PC-9 (cell line): ENCODE data around the gene IER3. TPM values are rescaled to one million over a fixed set of nuclear protein-coding genes. Genes with fewer than 3 reads are reported as not detected.
A peak's percentile ranks its signal among the peaks of the same experiment; 100 is the strongest.

Experiments
- Bru-seq: library from RNA; stranded (reverse); fragments of 400-500 nt; gene quantifications from one replicate; lab custom pipeline; 2021; lab: Mats Ljungman, UMichigan
- BruChase-seq, 2 experiments: library from RNA; stranded (reverse); fragments of 400-500 nt; gene quantifications; one replicate each; lab custom pipeline; 2021; lab: Mats Ljungman, UMichigan
- BruUV-seq: library from RNA; stranded (reverse); fragments of 400-500 nt; replicated peaks from 2 replicates; lab custom pipeline; 2021; lab: Mats Ljungman, UMichigan
- CTCF ChIA-PET: fragments of 300-600 bp; sonication (Branson Sonifier 250); formaldehyde crosslinking; loops from one replicate; lab custom pipeline; 2022; ENCODE audit warnings: antibody characterized with exemption; lab: Charles Lee
- POLR2A ChIA-PET: fragments of 300-600 bp; sonication (Branson Sonifier 250); formaldehyde crosslinking; loops from one replicate; lab custom pipeline; 2022; ENCODE audit warnings: antibody characterized with exemption; ENCODE audit not compliant: unreplicated experiment; lab: Charles Lee
- DNase-seq, 2 experiments: peaks; one replicate each; pipeline versions ENCODE4 v3.0.0 to v3.0.0-alpha.2; 2015 to 2022; ENCODE audit warnings: mixed read lengths in 1 of 2
- H2AFZ ChIP-seq: fragments of 200-600 bp; sonication (generic); 2 replicates; pipeline ENCODE4 v1.8.1; 2017; ENCODE audit warnings: antibody characterized with exemption
- H3F3A ChIP-seq: fragments of 200-600 bp; sonication (generic); 2 replicates; pipeline ENCODE4 v1.8.1; 2017; ENCODE audit warnings: antibody characterized with exemption, mild to moderate bottlenecking, low read depth; ENCODE audit not compliant: insufficient read depth
- H3K27ac ChIP-seq: fragments of 200-600 bp; sonication (generic); 2 replicates; pipeline ENCODE4 v1.6.1; 2016; ENCODE audit warnings: mixed run types
- H3K27me3 ChIP-seq: fragments of 200-600 bp; sonication (generic); 2 replicates; pipeline ENCODE4 v1.6.1; 2016; ENCODE audit warnings: low read depth, mixed run types; ENCODE audit not compliant: insufficient read depth
- H3K36me3 ChIP-seq: fragments of 200-600 bp; sonication (generic); 2 replicates; pipeline ENCODE4 v1.6.1; 2016; ENCODE audit warnings: low read depth, mixed run types
- H3K4me1 ChIP-seq: fragments of 200-600 bp; sonication (generic); replicated peaks from 2 replicates; pipeline ENCODE4 v1.6.1; 2016; ENCODE audit warnings: mixed run types; ENCODE audit not compliant: insufficient read depth
- H3K4me2 ChIP-seq: fragments of 200-600 bp; sonication (generic); 2 replicates; pipeline ENCODE4 v1.6.1; 2017; ENCODE audit warnings: mixed run types
- H3K4me3 ChIP-seq: fragments of 200-600 bp; sonication (generic); 2 replicates; pipeline ENCODE4 v1.6.1; 2016; ENCODE audit warnings: mixed run types
- H3K79me2 ChIP-seq: fragments of 200-600 bp; sonication (generic); 2 replicates; pipeline ENCODE4 v1.6.1; 2017; ENCODE audit warnings: low read depth, mixed run types
- H3K9me2 ChIP-seq: fragments of 200-600 bp; sonication (generic); 2 replicates; pipeline ENCODE4 v1.8.1; 2017; ENCODE audit warnings: mild to moderate bottlenecking; ENCODE audit not compliant: insufficient read depth
- H3K9me3 ChIP-seq: fragments of 200-600 bp; sonication (generic); 2 replicates; pipeline ENCODE4 v1.8.1; 2016; ENCODE audit warnings: low read depth; ENCODE audit not compliant: insufficient read depth
- H4K20me1 ChIP-seq: fragments of 200-600 bp; sonication (generic); 2 replicates; pipeline ENCODE4 v1.8.1; 2017; ENCODE audit not compliant: insufficient read depth
- EZH2 ChIP-seq: fragments of 200-600 bp; sonication (generic); IDR thresholded peaks from 2 replicates; pipeline ENCODE4 v1.8.0; 2017; ENCODE audit warnings: antibody characterized with exemption, low read depth
- intact Hi-C: fragments of 100-400 bp; cut with micrococcal nuclease; formaldehyde crosslinking; loops from one replicate; pipeline ENCODE4 v1.10.0; 2022; ENCODE audit not compliant: unreplicated experiment
- long read RNA-seq: library from polyadenylated mRNA; stranded (forward); transcript quantifications from one replicate; pipeline ENCODE4 v2.0.0, GENCODE V29; 2022
- total RNA-seq: library from RNA; stranded (reverse); gene quantifications from 2 replicates; pipeline ENCODE4 v1.2.3, GENCODE V29; 2021
- TF ChIP-seq, protein P1 (sequence below): fragments of 200-600 bp; sonication (generic); conservative IDR thresholded peaks from 2 replicates; pipeline ENCODE4 v1.6.1; 2017; ENCODE audit warnings: mixed run types, antibody characterized with exemption, mild to moderate bottlenecking, moderate library complexity

The IER3 gene, protein sequence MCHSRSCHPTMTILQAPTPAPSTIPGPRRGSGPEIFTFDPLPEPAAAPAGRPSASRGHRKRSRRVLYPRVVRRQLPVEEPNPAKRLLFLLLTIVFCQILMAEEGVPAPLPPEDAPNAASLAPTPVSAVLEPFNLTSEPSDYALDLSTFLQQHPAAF
- total RNA-seq (107 and 117 TPM in 2 replicates), Bru-seq, nascent RNA (percentile 100 among the genes with signal in this experiment), BruChase-seq, experiment 1, labeled RNA remaining after a 2-hour chase (percentile 100 among the genes with signal in this experiment), BruChase-seq, experiment 2, labeled RNA remaining after a 6-hour chase (percentile 99 among the genes with signal in this experiment)
- long read RNA-seq, transcript IER3-201 (2 exons, 1,244 nt), result major isoform, 31 of 46 reads
- long read RNA-seq, transcript IER3-202 (1 exons, 1,350 nt), result minor isoform, 15 of 46 reads
- long read RNA-seq, partial matches to known transcripts, result 0 of 46 reads
- long read RNA-seq, other reads (novel, unspliced or antisense), result 0 of 46 reads

DNA sequence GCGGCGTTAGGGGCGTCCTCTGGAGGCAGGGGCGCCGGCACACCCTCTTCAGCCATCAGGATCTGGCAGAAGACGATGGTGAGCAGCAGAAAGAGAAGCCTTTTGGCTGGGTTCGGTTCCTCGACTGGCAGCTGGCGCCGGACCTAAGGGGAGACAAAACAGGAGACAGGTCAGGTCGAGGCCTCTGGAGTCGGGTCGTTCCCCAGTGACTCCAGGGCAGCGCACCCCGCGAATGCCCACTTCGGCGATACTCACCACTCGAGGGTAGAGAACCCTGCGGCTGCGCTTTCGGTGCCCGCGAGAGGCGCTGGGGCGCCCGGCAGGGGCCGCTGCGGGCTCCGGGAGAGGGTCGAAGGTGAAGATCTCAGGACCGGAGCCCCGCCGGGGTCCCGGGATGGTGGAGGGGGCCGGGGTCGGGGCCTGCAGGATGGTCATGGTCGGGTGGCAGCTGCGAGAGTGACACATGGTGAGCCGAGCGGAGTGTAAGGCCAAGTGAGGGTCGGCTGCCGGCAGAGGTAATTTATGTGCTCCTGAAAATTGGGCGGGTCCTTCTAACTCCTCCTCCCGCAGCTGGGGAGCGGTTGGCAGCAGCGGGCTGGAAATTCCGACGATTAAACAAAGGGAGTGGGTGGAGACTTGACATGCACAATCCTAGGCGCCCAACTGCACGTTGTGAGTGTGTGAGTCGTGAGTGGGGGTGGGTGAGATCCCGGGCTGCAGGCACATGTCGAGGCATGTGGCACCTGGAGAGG, at the start of gene IER3:
Gene IER3, minus strand, starts transcription at position 494 of the 752 bp plus-strand sequence. Its CDS starts 29 bp downstream, at position 465.
- H4K20me1 ChIP-seq, result no peaks in the 10 kb centered on the region; the same call in 1 of the 2 replicates
- H3K9me3 ChIP-seq, result no peaks in the 10 kb centered on the region
- no peaks in the 10 kb centered on the region for H3K27me3 ChIP-seq
- TF ChIP-seq EZH2, result no peak
- TF ChIP-seq, protein P1, sequence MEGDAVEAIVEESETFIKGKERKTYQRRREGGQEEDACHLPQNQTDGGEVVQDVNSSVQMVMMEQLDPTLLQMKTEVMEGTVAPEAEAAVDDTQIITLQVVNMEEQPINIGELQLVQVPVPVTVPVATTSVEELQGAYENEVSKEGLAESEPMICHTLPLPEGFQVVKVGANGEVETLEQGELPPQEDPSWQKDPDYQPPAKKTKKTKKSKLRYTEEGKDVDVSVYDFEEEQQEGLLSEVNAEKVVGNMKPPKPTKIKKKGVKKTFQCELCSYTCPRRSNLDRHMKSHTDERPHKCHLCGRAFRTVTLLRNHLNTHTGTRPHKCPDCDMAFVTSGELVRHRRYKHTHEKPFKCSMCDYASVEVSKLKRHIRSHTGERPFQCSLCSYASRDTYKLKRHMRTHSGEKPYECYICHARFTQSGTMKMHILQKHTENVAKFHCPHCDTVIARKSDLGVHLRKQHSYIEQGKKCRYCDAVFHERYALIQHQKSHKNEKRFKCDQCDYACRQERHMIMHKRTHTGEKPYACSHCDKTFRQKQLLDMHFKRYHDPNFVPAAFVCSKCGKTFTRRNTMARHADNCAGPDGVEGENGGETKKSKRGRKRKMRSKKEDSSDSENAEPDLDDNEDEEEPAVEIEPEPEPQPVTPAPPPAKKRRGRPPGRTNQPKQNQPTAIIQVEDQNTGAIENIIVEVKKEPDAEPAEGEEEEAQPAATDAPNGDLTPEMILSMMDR, result peak; percentile 51; the same call in 1 of the 2 replicates
- peak within 1 kb of the TSS; percentile 93 for H3K27ac ChIP-seq
- H3K4me1 ChIP-seq, result peaks cover 60% of the 10 kb centered on the region
- peak; percentile 81 to 93 for DNase-seq
- no peaks in the 10 kb centered on the region for H3K9me2 ChIP-seq
- intact Hi-C loops, result loop anchor here (1.0 to 5.0 kb wide), 2 partner anchors 38 to 328 kb away; no protein-coding TSS in a partner anchor
- BruUV-seq, result TSS peak; percentile 91
- peak within 1 kb of the TSS; percentile 86 for H3K4me3 ChIP-seq
- H3K79me2 ChIP-seq, result peaks cover 67% of the 10 kb centered on the region
- CTCF ChIA-PET, result interaction anchor here (0.7 kb wide), 1 partner anchor 17 kb away, joined by 6 read pairs; no protein-coding TSS in a partner anchor
- H3K36me3 ChIP-seq, result peaks cover 25% of the 10 kb centered on the region
- H2AFZ ChIP-seq, result no peak within 1 kb of the TSS
- peaks cover 46% of the 10 kb centered on the region for H3F3A ChIP-seq
- POLR2A ChIA-PET, result interaction anchor here (0.5 to 1.5 kb wide), 8 partner anchors 8 to 163 kb away, joined by 3 to 13 read pairs (median 4); no protein-coding TSS in a partner anchor
- peak within 1 kb of the TSS; percentile 68 for H3K4me2 ChIP-seq

DNA sequence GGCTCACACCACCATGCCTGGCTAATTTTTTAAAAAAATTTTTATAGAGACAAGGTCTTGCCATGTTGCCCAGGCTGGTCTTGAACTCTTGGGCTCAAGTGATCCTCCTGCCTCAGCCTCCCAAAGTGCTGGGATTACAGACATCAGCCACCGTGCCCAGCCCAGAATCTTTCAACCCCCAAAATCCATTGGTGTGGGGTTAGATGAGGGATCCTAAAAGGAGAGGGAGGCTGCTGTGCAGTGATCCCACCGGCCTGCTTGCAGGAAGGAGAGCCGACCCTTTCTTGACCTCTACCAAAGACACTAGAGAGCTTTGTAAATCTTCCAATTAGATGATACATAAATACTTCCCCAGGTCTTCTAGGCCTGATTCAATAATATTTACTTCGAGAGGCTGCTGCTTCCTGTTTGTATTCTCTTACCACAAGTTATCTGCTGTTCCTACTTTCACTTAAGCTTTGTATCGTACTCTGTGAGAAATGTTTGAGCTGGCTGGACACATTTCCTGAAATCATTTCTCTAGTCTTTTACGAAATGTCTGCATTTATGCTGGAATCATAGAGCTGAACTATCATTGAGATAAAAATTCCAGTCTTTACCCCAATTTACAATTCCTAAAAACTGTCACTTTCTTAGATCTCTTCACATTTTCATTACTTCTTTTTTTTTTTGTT, 49.3 kb upstream of the IER3 start:
- H3K9me2 ChIP-seq, result no peaks in the 10 kb centered on the region
- H4K20me1 ChIP-seq, result no peaks in the 10 kb centered on the region
- no peak overlapping the region for H3K4me3 ChIP-seq
- no peaks in the 10 kb centered on the region for H3K4me1 ChIP-seq
- H3F3A ChIP-seq, result 0 out of 2 replicates have a peak, but pooled peaks cover 6% of the 10 kb centered on the region
- H3K27ac ChIP-seq, result no peak overlapping the region
- TF ChIP-seq, protein P1, result no peak
- no peak for TF ChIP-seq EZH2
- H3K4me2 ChIP-seq, result no peak overlapping the region
- H3K36me3 ChIP-seq, result no peaks in the 10 kb centered on the region
- no peaks in the 10 kb centered on the region for H3K27me3 ChIP-seq
- ChIA-PET POLR2A (no interaction called here), CTCF (no interaction called here)
- BruUV-seq, result no TSS peak
- intact Hi-C loops, result no loop called here
- no peak for DNase-seq
- H3K79me2 ChIP-seq, result no peaks in the 10 kb centered on the region
- no peaks in the 10 kb centered on the region for H3K9me3 ChIP-seq
- H2AFZ ChIP-seq, result no peak overlapping the region

DNA sequence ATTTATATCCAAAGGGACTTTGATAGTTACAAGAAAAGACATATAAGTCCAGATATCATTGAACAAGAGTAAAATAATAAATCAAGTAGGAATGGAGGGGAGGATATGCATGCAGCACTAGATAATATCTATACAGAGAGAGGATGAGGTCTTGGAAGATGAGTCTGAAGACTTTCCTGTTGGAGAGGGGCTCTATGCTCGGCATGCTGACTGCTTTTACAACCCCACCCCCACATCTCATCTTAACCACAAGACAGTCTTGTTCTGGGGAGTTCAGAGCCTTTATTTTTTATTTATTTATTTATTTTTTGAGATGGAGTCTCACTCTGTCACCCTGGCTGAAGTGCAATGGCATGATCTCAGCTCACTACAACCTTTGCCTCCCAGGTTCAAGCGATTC, 48.4 kb upstream of the IER3 start:
- DNase-seq, result no peak
- no peak overlapping the region for H3K4me2 ChIP-seq
- H3K36me3 ChIP-seq, result no peaks in the 10 kb centered on the region
- intact Hi-C loops, result no loop called here
- 0 out of 2 replicates have a peak, but pooled peaks cover 6% of the 10 kb centered on the region for H3F3A ChIP-seq
- no peak overlapping the region for H3K4me3 ChIP-seq
- TF ChIP-seq EZH2, result no peak
- TF ChIP-seq, protein P1, result no peak
- H3K79me2 ChIP-seq, result no peaks in the 10 kb centered on the region
- BruUV-seq, result no TSS peak
- H3K9me3 ChIP-seq, result no peaks in the 10 kb centered on the region
- H3K4me1 ChIP-seq, result no peaks in the 10 kb centered on the region
- no peak overlapping the region for H2AFZ ChIP-seq
- H3K9me2 ChIP-seq, result no peaks in the 10 kb centered on the region
- no peak overlapping the region for H3K27ac ChIP-seq
- H3K27me3 ChIP-seq, result no peaks in the 10 kb centered on the region
- ChIA-PET CTCF (no interaction called here), POLR2A (no interaction called here)
- H4K20me1 ChIP-seq, result no peaks in the 10 kb centered on the region
